ENCODE results near the gene MBD6.

DNA sequence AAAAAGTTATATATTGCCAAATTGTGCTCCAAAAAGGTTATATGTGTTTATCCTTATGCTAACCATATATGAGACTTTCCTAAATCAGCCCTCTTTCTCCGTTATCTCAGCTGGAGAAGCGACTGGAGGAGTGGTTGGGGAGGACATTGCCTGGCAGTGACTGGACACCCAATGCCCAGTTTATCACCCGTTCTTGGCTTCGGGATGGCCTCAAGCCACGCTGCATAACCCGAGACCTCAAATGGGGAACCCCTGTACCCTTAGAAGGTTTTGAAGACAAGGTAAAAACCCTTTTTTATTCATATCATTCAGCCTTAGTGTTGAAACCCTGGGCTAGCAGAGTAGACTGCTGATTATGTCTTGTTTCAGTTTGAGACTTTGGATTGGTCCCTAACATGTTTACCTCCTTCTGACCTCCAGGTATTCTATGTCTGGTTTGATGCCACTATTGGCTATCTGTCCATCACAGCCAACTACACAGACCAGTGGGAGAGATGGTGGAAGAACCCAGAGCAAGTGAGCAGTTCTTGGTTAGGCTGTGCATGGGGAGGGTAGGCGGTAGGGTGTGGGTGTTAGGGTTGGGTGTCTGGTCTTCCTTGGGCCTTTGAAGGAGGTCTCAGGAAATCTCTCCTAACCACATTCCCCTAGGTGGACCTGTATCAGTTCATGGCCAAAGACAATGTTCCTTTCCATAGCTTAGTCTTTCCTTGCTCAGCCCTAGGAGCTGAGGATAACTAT, 10.9 kb upstream of the MBD6 start:
- TF ChIP-seq EP300 (IDR thresholded peaks at IDR 0.05): no peak
- TF ChIP-seq, protein P1, sequence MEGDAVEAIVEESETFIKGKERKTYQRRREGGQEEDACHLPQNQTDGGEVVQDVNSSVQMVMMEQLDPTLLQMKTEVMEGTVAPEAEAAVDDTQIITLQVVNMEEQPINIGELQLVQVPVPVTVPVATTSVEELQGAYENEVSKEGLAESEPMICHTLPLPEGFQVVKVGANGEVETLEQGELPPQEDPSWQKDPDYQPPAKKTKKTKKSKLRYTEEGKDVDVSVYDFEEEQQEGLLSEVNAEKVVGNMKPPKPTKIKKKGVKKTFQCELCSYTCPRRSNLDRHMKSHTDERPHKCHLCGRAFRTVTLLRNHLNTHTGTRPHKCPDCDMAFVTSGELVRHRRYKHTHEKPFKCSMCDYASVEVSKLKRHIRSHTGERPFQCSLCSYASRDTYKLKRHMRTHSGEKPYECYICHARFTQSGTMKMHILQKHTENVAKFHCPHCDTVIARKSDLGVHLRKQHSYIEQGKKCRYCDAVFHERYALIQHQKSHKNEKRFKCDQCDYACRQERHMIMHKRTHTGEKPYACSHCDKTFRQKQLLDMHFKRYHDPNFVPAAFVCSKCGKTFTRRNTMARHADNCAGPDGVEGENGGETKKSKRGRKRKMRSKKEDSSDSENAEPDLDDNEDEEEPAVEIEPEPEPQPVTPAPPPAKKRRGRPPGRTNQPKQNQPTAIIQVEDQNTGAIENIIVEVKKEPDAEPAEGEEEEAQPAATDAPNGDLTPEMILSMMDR (IDR thresholded peaks at IDR 0.05): no peak
